HL-60 (cell line): ENCODE measurements around the gene EEF2K.

ENCODE experiments used
- CTCF ChIP-seq: IDR thresholded peaks from one replicate; pipeline ENCODE4 v1.5.1; 2011; ENCODE audit warnings: low read length, control low read depth, inconsistent platforms; ENCODE audit not compliant: insufficient read depth
- TF ChIP-seq, protein P1 (sequence below): IDR thresholded peaks from 2 replicates; pipeline ENCODE4 v1.6.1; 2012; ENCODE audit warnings: low read depth; ENCODE audit not compliant: insufficient replicate concordance

DNA sequence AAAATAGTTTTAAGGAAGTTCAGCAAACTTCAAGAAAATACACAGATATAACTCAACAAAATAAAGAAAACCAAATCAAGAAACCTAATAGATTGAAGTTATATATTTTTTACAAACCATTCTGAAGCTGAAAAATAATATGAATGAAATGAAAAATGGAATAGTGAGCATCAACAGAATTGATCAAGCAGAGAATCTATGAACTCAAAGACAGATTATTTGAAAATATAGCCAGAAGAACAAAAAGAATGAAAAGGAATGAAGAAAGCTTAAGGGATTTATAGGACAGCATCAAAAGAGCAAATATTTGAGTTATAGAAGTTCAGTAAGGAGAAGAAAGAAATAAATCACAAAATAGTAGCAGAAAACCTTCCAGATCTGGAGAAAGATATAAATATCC is 130.5 kb downstream of the EEF2K start:
- TF ChIP-seq, protein P1, sequence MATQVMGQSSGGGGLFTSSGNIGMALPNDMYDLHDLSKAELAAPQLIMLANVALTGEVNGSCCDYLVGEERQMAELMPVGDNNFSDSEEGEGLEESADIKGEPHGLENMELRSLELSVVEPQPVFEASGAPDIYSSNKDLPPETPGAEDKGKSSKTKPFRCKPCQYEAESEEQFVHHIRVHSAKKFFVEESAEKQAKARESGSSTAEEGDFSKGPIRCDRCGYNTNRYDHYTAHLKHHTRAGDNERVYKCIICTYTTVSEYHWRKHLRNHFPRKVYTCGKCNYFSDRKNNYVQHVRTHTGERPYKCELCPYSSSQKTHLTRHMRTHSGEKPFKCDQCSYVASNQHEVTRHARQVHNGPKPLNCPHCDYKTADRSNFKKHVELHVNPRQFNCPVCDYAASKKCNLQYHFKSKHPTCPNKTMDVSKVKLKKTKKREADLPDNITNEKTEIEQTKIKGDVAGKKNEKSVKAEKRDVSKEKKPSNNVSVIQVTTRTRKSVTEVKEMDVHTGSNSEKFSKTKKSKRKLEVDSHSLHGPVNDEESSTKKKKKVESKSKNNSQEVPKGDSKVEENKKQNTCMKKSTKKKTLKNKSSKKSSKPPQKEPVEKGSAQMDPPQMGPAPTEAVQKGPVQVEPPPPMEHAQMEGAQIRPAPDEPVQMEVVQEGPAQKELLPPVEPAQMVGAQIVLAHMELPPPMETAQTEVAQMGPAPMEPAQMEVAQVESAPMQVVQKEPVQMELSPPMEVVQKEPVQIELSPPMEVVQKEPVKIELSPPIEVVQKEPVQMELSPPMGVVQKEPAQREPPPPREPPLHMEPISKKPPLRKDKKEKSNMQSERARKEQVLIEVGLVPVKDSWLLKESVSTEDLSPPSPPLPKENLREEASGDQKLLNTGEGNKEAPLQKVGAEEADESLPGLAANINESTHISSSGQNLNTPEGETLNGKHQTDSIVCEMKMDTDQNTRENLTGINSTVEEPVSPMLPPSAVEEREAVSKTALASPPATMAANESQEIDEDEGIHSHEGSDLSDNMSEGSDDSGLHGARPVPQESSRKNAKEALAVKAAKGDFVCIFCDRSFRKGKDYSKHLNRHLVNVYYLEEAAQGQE = no peak
- TF ChIP-seq CTCF = no peak
